CD1c-positive myeloid dendritic cell (primary cell): ENCODE data around the gene NOD2.

Experiments
- DNase-seq: peaks from one replicate; pipeline ENCODE4 v3.0.0-alpha.2; 2016; ENCODE audit errors: extremely low spot score

The NOD2 gene

GRCh38 chr16:50692999-50693781 is at the start of gene NOD2:
NOD2 (plus strand) TSS chr16:50693606; CDS start chr16:50699496, 5,890 bp downstream.
- peak; percentile 45 for DNase-seq

GRCh38 chr16:50644245-50644644 is 49.2 kb upstream of the NOD2 start:
- no peak for DNase-seq

- peak; percentile 41 for DNase-seq
Observed at GRCh38 chr16:50644729-50645128, 48.7 kb upstream of the NOD2 start.

GRCh38 chr16:50645563-50646220 is 47.7 kb upstream of the NOD2 start:
- DNase-seq = no peak

- DNase-seq = no peak
Observed at GRCh38 chr16:50646345-50646744, 47.1 kb upstream of the NOD2 start.

GRCh38 chr16:50651835-50652438 is 41.5 kb upstream of the NOD2 start:
- DNase-seq = no peak

GRCh38 chr16:50652836-50653425 is 40.5 kb upstream of the NOD2 start:
- no peak for DNase-seq

- DNase-seq = no peak
Observed at GRCh38 chr16:50653633-50654519, 39.5 kb upstream of the NOD2 start.

GRCh38 chr16:50655558-50656055 is 37.8 kb upstream of the NOD2 start:
- DNase-seq = no peak

GRCh38 chr16:50657241-50657640 is 36.2 kb upstream of the NOD2 start:
- DNase-seq = no peak

GRCh38 chr16:50659806-50660205 is 33.6 kb upstream of the NOD2 start:
- no peak for DNase-seq

GRCh38 chr16:50662306-50662940 is 31.0 kb upstream of the NOD2 start:
- no peak for DNase-seq

- no peak for DNase-seq
Observed at GRCh38 chr16:50664270-50664669, 29.1 kb upstream of the NOD2 start.

GRCh38 chr16:50665128-50665878 is 28.1 kb upstream of the NOD2 start:
- DNase-seq = peak; percentile 87

GRCh38 chr16:50666658-50667496 is 26.5 kb upstream of the NOD2 start:
- DNase-seq = peak; percentile 55

- no peak for DNase-seq
Observed at GRCh38 chr16:50667497-50668367, 25.7 kb upstream of the NOD2 start.

GRCh38 chr16:50668368-50669008 is 24.9 kb upstream of the NOD2 start:
- no peak for DNase-seq

- no peak for DNase-seq
Observed at GRCh38 chr16:50669741-50670140, 23.7 kb upstream of the NOD2 start.
